GM21717 (cell line): ENCODE measurements around the gene MYOM1.

Experiments used
- ATAC-seq: cut with Tn5 transposase; IDR thresholded peaks from one replicate; pipeline ENCODE4 v1.9.1; 2021; ENCODE audit warnings: mild to moderate bottlenecking, moderate library complexity; ENCODE audit not compliant: unreplicated experiment

Gene MYOM1

DNA sequence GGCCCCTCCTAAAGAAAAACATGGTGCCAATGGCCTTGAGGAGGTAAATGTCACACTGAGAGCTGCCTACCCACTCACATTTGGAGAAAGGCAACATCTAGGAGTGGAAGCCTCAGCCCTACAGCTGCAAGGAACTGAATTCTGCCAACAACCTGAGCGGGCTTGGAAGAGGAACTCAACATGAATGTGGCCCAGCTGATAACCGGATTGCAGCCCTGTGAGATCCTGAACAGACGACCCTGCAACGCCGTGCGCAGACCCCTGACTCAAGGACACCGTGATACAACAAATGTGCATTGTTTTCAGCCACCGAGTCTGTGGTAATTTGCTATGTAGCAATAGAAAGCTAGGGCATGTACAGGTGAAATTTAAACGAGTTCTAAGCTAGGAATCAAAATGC, 99.4 kb downstream of the MYOM1 start:
- ATAC-seq, result no peak

DNA sequence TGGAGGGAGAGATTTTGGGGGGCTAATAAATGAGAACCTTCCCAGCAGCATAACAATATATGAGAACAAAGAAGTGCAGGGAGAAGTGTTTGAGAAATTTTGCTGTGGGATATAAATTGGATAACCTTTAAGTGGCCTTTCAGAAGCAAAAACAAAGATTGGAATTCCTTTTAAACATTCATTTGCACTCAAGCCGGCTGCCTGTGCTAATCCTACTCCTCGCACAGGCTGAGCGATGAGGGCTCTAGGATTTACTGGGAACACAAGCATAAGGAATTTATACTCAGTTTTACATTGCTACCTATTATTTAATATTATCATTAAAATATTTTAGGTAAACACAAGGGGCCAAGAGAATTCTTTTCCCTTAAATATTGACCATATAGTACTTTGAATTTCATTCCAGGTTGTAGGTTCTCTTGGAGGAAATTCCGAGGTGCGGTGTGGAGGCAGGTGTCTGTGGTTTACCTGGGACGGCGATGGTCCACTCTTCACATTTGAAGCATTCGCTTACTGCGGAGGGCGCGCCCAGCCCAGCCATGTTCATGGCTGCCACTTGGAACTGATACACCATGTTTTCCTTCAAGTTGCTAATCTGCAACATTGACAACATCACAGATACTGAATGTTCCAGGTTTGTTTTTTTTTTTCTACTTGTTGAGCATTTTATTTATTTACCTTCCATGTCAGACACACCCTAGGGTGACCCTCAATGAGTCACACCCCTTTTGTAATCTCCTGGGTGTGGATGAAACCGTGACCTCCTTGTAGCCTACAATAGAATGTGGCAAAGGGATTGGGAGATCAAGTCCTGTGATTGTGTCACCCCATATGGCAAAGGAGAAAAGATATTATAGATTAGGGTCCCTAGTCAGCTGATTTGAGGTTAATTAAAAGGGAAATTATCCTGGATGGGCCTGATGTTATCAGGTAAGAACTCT, 100.1 kb downstream of the MYOM1 start:
- no peak for ATAC-seq

DNA sequence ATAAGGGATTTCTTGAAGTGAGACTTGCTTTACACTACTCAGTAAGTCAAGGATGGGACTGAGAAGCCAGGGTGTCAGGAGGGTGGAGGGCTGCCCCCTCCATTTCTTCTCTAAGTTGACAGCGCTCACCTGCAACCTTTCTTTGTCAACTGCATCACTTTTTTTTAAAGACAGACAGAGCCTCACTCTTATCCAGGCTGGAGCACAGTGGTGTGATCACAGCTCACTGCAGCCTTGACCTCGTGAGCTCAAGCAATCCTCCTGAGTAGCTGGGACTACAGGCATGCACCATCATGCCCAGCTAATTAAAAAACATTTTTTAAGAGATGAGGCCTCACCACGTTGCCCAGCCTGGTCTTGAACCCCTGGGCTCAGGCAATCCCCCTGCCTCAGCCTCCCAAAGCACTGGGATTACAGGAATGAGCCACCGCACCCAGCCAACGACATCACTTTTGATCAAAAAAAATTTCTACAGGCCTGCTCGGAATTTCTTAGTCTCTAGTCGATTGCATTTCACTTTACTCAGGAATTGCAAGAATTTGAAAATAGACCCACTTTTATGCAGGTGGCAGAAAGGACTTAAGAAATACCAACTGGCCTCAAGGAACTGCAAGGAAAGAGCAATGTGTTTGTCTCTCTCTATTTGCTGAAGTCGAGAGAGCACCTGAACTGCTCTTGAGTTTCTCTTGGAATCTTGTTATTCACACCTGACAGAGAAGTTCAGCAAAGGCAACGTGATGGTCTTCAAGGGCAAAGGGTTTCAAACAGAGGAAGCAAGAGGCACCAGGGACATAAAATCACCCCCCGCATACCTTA, 101.4 kb downstream of the MYOM1 start:
- no peak for ATAC-seq

DNA sequence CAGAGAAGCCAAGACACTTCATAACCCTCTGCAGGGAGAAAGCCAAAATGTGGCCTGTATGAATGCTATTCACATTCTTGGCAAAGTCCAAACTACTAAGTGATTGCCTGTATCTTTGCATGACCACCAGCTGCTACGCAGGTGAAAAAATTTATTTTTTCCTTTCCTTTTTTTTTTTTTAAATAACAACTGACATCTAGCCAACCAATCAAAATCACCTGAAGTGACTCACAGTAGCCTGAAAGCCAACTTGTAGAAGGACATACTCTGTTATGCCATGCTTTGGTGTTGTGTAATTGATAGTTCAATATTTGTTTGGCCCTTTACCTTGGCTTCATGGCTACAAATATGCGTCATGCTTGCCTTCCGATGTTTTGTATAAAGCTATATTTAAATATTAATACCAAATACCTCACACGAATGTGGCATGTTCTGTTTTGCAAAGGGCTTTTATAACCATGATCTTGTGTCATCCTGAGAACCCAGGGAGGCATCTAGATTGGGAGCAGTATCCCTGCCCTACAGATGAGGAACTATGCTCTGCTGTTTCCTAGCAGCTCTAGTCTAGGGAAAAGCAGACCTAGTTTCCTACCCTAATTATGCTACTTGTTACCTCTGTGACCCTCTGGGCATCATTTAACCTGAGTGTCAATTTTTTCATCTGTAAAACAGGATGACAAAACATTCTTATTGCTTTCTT, 102.1 kb downstream of the MYOM1 start:
- no peak for ATAC-seq

DNA sequence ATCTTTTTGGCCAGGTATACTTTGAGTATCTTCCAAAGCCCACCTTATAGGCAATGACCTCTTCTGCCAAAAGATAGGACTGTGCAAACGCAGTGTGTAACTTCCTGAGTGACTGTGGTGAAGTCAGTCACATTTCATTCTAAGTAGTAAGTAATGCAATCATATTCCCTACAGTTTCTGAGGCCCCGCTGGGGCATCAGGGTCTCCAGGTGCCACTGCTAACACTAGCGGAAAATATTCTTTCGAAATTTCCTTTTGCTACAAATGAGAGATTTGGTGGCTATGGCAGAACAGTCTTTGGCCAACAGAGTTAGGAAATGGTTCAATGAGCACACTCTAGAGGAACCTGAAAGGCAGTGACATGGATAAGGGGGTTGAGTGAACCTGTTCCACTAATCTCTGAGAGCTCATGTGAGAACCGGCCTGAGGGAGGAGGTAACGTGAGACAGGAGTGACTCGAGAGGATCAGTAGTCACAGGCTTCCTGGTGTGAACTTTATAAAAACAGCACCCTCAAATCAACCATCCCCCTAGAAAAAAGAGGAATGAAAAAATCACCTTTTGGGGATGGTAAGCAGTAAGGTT, 104.2 kb downstream of the MYOM1 start:
- ATAC-seq, result no peak

DNA sequence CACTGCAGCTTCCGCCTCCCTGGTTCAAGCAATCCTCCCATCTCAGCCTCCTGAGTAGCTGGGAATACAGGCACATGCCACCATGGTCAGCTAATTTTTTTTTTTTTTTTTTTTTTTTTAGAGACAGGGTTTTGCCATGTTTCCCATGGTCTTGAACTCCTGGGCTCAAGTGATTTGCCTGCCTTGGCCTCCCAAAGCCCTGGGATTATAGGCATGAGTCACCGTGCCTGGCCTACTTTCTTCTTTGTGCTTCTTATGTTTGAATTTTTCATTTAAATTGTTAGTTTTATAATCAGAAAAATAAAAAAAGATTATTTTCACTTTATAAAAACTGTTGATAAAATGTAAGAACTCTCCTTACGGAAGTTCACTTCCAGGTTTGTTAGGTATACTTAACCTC, 105.3 kb downstream of the MYOM1 start:
- no peak for ATAC-seq

DNA sequence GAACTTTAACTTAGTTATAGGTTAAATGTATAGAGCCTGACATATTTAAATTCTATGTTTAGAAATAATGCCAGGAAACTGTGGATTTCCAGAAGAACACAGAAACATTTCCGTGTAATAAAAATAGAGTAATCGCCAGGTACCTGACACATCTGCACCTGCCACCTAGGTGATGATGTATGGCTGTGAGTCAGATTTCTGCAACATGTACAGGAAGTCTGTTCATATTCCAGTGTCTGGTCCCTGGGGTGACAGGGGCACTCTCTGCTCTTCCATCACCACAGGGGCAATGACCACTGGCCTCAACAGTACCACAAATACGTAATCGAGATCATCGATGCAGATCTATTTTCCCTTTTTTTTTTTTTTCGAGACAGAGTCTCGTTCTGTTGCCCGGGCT, 105.7 kb downstream of the MYOM1 start:
- no peak for ATAC-seq

DNA sequence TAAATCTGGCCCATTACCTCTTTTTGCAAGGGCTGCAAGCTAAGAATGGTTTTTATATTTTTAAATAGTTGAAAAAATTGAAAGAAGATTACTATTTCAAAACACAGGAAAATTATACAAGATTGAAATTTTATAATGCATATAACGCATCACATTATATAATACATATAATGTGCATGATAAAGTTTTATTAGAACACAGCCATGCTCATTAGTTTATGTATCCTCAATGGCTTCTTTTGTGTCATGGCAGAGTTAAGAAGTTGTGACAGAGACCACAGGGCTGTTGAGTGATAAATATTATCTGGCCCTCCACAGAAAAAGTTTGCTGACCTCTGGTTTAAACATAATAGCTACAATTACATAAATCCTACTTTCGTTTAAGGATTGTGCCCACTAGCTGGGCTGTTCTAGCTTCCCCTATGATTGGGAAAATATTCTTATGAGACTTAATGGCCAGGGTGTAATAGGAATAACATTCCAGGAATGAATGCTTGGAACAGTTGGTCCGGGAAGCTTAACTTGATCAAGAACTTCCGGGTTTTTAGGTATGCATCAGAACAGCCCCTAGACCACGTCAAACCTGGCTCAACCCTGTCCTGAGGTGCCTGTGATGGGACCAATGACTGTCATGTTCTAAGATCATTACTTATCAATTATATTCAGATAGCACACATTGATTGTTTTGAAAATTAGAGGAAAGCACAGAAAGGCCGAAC, 108.1 kb downstream of the MYOM1 start:
- ATAC-seq, result no peak

DNA sequence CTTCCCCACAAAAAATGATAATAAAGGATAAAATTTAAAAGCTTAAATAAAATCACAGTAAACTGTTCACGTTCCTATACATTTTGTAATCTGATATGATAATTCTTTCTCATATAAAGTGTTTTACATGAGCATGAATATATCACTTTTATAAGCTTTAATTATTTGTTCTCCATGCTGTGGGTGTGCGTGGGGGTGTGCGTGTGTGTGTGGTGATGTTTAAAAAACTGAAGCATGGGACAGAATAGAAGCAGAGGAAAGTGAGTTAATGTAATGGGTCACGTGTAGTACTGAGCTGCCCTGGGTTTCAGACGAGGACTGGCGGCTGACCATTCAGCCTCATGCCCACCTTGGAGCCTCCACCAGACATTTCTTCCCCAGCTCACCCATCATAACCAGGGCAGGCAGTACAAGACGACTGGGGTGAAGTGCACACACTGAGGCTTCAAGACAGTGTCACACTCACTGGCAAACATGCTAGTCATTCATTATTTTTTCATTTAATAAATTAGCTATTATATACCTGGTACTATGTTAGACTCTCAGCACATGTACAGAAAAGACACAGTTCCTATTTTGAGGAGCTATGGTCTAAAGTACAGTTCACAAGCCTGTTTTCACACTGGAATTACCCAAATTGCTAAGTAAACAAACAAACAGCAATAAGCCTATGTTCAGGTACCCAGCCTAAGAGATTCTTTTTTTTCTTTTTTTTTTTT, 109.6 kb downstream of the MYOM1 start:
- ATAC-seq, result no peak

DNA sequence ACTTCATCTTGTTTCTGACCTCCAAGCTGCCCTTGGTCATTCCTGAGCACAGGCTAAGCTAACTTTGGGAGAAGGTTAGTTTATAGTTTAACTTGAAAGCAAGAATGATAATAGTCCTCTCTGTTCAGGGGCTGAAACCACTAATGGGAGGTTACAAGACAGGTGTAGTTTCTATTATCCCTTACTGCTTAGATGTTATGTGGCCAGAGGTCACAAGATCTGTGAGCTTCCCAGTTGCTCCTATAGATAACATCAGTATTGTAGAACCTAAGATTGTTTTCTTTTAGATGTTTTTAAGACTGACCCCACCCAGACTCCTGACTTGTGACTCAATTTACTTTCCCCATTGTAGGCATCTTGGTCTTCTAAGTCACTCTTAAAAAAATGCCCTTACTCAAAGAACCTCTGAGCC, 112.0 kb downstream of the MYOM1 start:
- no peak for ATAC-seq

DNA sequence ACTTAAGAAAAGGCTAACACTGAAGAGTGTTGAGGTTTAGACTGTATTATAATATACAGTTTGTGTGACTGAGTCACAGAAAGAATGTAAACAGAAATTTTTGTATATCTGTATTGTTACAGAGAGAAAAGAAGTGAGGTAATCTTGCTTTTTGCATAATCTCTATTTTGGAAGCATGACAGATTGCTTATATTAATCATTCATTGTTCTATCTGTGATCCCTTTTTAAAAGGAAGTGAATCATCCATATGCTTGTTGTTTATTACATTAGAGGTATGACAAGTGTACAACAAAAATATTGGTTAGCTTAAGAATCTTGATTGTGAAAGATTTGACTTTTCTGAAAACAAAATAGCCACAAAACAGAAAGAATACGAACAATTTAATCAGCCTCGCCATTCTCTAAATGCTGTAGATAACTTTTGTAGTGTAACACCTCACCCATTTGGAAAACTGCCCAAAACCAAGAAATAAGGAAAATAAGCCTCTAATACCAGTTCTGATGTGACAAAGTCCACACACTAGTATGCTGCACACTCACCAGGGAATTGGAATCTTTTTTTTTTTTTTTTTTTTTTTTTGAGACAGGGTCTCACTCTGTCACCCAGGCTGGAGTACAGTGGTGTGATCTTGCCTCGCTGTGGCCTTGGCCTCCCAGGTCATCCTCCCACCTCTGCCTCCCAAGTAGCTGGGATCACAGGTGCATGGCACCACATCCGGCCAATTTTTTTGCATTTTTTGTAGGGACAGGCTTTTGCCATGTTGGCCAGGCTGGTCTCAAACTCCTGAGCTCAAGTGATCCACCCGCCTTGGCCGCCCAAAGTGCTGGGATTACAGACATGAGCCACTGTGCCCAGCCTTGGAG, 115.3 kb downstream of the MYOM1 start:
- no peak for ATAC-seq

DNA sequence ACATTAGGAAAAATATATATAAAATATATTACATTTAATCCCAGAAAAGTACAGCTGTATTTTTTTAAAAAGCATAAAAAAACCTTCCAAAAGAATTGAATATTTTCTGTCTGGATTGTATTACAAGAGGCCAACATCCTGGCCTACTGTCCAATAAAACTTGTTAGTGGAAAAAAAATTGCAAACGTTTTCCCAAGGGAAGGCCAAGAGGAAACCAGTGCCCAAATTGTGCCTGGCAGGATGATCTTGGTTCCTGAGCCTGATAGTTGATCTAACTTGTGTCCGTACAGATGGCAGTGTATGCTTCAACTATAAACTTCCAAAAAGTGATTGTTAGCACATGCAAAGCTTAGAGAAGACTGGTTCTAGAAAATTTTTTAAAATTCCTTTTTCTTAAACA, 116.2 kb downstream of the MYOM1 start:
- no peak for ATAC-seq

DNA sequence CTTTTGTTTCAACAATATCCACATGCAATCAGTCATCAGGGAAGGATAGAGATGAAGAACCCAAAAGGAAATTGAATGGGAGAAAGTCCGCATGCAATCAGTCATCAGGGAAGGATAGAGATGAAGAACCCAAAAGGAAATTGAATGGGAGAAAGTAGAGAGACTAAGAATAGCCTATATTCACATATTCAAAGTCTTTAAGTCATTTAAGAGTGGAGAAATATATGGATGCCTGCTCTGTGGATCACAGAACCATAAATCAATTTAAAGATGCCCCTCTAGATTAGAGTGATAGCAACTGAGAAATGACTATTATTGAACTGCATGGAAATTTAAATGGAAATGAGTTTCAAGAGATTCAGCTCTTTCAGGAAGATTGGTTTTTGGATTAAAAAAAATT, 116.8 kb downstream of the MYOM1 start:
- ATAC-seq, result no peak

DNA sequence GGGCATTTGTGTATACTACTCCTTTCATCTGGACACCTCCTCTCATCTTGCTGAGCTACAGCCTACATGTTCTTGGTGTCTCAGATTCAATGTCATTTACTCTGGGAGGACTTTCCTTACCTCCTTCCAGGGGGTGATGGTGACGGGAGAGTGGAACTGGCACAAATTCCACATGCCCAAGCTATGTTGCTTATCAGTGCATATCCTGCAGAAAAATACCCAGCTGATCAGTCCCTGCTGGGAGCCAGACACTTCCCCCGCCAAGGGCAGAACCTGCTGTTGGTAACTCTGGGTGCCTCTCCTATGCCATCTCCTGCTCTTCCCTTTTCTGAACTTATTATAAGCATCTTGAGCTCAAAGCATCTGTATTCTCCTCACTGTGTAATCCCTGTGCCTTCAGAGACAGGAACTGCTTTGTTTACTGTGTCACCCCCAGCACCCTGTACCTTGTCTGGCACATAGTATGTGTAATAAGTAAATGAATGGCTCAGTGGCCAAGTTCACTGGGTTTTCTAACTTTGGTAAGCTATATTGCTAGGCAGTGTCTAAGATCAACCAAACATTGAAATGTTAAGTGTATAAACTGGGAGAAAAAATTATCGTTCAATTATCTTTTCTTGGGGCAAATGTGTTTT, 119.2 kb downstream of the MYOM1 start:
- ATAC-seq, result no peak

DNA sequence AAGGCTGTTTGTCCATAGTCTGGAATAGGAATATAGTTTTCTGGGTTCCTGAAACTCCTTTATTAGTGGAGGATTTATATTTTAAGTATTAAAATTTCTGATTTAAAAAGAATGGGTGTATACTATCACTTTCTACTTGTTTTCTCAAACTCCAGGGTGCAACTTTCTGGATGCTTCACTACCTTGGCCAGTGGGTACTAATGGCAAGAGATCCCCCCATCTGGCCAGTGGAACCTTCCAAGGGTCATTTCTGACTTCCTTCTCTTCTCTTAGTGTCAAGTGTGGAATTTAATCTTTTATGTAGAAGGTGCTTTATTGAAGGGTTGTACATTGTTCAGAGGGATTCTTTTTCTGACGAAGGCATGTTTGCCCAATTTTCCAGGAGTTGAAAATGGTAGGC, 120.4 kb downstream of the MYOM1 start:
- no peak for ATAC-seq

DNA sequence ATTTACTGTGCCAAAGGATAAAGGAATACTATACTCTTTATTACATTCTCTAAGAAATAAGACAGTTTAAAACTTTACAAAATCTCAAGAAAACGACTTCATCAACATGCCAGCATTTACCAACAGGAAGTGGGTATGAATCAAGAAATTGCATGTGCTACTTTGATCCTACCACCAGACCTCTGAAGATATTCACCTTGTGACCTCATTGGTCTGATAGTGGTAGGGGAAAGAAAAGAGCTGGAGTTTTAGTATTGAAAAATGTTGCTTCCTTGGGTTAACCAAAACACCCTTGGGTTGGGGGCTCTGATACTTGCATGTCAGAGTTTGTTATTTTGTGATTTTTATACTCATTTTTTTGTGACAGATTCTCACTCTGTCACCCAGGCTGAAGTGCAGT, 122.7 kb downstream of the MYOM1 start:
- no peak for ATAC-seq

DNA sequence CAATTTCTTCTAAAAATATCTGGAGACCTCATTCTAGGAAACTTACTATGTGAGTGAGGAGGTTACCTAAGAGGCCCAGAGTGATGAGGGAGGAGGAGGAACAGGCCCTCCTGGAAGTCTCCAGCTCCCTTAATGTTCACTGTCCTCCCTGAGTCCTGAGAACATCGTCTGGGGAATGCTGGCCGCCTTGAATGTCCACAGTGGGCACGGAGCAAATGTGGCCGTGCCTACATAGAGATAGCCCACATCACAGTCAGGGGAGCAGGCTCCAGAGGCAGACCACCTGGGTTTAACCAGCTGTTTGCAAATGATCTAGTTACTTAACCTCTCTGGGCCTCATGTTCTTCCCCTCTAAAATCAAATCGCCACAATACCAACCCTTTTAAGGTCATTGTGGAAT, 123.8 kb downstream of the MYOM1 start:
- ATAC-seq, result no peak

DNA sequence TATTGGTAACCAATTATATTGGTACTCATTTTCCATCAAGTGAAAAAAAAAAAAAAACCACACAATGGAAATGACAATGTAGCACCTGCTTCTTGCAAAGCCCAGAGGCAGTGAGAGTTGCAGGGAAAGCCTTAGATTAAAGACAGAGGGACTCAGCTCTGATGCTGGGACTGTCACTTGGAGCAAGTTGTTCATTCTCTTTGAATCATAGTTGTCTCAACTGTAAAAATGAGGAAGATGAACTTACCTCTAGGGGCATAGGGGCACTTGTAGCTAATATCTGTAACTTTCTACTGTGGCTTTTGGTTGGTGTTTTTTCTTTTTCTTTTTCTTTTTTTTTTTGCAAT, 125.5 kb downstream of the MYOM1 start:
- ATAC-seq, result no peak
